WTC11 (cell line): ENCODE results near the gene MACF1. TPM values are rescaled to one million over a fixed set of nuclear protein-coding genes. Genes with fewer than 3 reads are reported as not detected.
A peak's percentile ranks its signal among the peaks of the same experiment; 100 is the strongest.

ENCODE experiments used
- ATAC-seq: fragments of 200-7000 bp; cut with Tn5 transposase; 2 replicates; pipeline ENCODE4 v1.10.0; 2021; ENCODE audit warnings: mild to moderate bottlenecking, moderate library complexity
- CTCF ChIA-PET: fragments of 300-600 bp; sonication (Branson Sonifier 250); formaldehyde crosslinking; loops from one replicate; lab custom pipeline; 2021; ENCODE audit warnings: antibody characterized with exemption; lab: Charles Lee
- POLR2A ChIA-PET: fragments of 350-600 bp; sonication (Branson Sonifier 250); formaldehyde crosslinking; loops from one replicate; lab custom pipeline; 2021; ENCODE audit warnings: antibody characterized with exemption; lab: Charles Lee
- DNase-seq: peaks from one replicate; pipeline ENCODE4 v3.0.0; 2021; ENCODE audit warnings: low spot score
- H3K27ac Mint-ChIP-seq: 2 replicates; pipeline ENCODE4 v1.8.0; 2021; ENCODE audit warnings: mixed read lengths
- H3K27me3 Mint-ChIP-seq: 2 replicates; pipeline ENCODE4 v1.8.0; 2021; ENCODE audit warnings: low read depth, mild to moderate bottlenecking, moderate library complexity, mixed read lengths
- H3K36me3 Mint-ChIP-seq: 2 replicates; pipeline ENCODE4 v1.8.0; 2021; ENCODE audit warnings: mixed read lengths
- H3K4me1 Mint-ChIP-seq: 2 replicates; pipeline ENCODE4 v1.8.0; 2022; ENCODE audit warnings: mixed read lengths
- H3K4me3 Mint-ChIP-seq: 2 replicates; pipeline ENCODE4 v1.8.0; 2021; ENCODE audit warnings: mild to moderate bottlenecking, moderate library complexity, mixed read lengths
- H3K9me3 Mint-ChIP-seq: 2 replicates; pipeline ENCODE4 v1.8.0; 2021; ENCODE audit warnings: mixed read lengths
- ATF6 ChIP-seq: sonication (generic); formaldehyde crosslinking; IDR thresholded peaks from 2 replicates; pipeline ENCODE4 v1.8.1; 2023; ENCODE audit warnings: mild to moderate bottlenecking, missing genetic modification reagents
- CREB1 ChIP-seq: sonication (generic); formaldehyde crosslinking; IDR thresholded peaks from 2 replicates; pipeline ENCODE4 v1.8.0; 2023; ENCODE audit warnings: mild to moderate bottlenecking, missing genetic modification reagents
- ELF4 ChIP-seq: sonication (generic); formaldehyde crosslinking; IDR thresholded peaks from 2 replicates; pipeline ENCODE4 v1.8.1; 2022; ENCODE audit warnings: low read depth, mild to moderate bottlenecking, moderate library complexity, missing genetic modification reagents
- IRF1 ChIP-seq: sonication (generic); formaldehyde crosslinking; IDR thresholded peaks from 2 replicates; pipeline ENCODE4 v1.8.0; 2023; ENCODE audit warnings: missing genetic modification reagents
- JUN ChIP-seq: sonication (generic); formaldehyde crosslinking; IDR thresholded peaks from 2 replicates; pipeline ENCODE4 v1.8.0; 2023; ENCODE audit warnings: mild to moderate bottlenecking, missing genetic modification reagents
- KAT7 ChIP-seq: sonication (generic); formaldehyde crosslinking; IDR thresholded peaks from 2 replicates; pipeline ENCODE4 v1.8.1; 2023; ENCODE audit warnings: missing genetic modification reagents, mild to moderate bottlenecking, borderline replicate concordance
- MXD4 ChIP-seq: fragments of 250-450 bp; sonication (Bioruptor Pico); IDR thresholded peaks from 2 replicates; pipeline ENCODE4 v1.8.0; 2021; ENCODE audit warnings: mild to moderate bottlenecking, moderate library complexity, borderline replicate concordance
- NFE2L1 ChIP-seq: sonication (generic); formaldehyde crosslinking; IDR thresholded peaks from 2 replicates; pipeline ENCODE4 v1.8.1; 2023; ENCODE audit warnings: missing genetic modification reagents
- NR2C2 ChIP-seq: sonication (generic); formaldehyde crosslinking; IDR thresholded peaks from 2 replicates; pipeline ENCODE4 v1.8.0; 2022; ENCODE audit warnings: mild to moderate bottlenecking, missing genetic modification reagents
- TEAD1 ChIP-seq: sonication (generic); formaldehyde crosslinking; IDR thresholded peaks from 2 replicates; pipeline ENCODE4 v1.8.0; 2022; ENCODE audit warnings: mild to moderate bottlenecking, missing genetic modification reagents
- USF1 ChIP-seq: sonication (generic); formaldehyde crosslinking; IDR thresholded peaks from 2 replicates; pipeline ENCODE4 v1.8.0; 2022; ENCODE audit warnings: mild to moderate bottlenecking, missing genetic modification reagents
- ZNF232 ChIP-seq: sonication (generic); formaldehyde crosslinking; IDR thresholded peaks from 2 replicates; pipeline ENCODE4 v1.8.0; 2022; ENCODE audit warnings: mild to moderate bottlenecking, missing genetic modification reagents
- ZNF317 ChIP-seq: sonication (generic); formaldehyde crosslinking; IDR thresholded peaks from 2 replicates; pipeline ENCODE4 v1.8.1; 2023; ENCODE audit warnings: low read depth, mild to moderate bottlenecking, moderate library complexity, missing genetic modification reagents, borderline replicate concordance
- ZNF532 ChIP-seq: fragments of 250-450 bp; sonication (Bioruptor Pico); IDR thresholded peaks from 2 replicates; pipeline ENCODE4 v1.9.0; 2021; ENCODE audit warnings: mild to moderate bottlenecking, borderline replicate concordance
- total RNA-seq: library from RNA; stranded (reverse); gene quantifications from 3 replicates; pipeline ENCODE4 v1.2.3, GENCODE V29; 2021
- TF ChIP-seq, protein P1 (sequence below): sonication (generic); formaldehyde crosslinking; IDR thresholded peaks from 2 replicates; pipeline ENCODE4 v1.8.1; 2023; ENCODE audit warnings: mild to moderate bottlenecking, moderate library complexity, missing genetic modification reagents
- TF ChIP-seq, protein P2 (sequence below): sonication (generic); formaldehyde crosslinking; IDR thresholded peaks from 2 replicates; pipeline ENCODE4 v1.8.1; 2023; ENCODE audit warnings: mild to moderate bottlenecking, missing genetic modification reagents, moderate library complexity
- TF ChIP-seq, protein P3 (sequence below): fragments of 200-600 bp; IDR thresholded peaks from 2 replicates; pipeline ENCODE4 v1.8.0; 2022; ENCODE audit warnings: antibody characterized with exemption

MACF1 gene
- total RNA-seq, 1 experiment from 2014 or later, result 327 TPM

- ChIA-PET CTCF (no interaction called here), POLR2A (no interaction called here)
- peaks cover 68% of the 10 kb centered on the region for H3K36me3 Mint-ChIP-seq
- no peak for DNase-seq
- H3K27me3 Mint-ChIP-seq, result no peaks in the 10 kb centered on the region
- ATAC-seq, result no peak
- no peak for TF ChIP-seq KAT7
- TF ChIP-seq, protein P1, sequence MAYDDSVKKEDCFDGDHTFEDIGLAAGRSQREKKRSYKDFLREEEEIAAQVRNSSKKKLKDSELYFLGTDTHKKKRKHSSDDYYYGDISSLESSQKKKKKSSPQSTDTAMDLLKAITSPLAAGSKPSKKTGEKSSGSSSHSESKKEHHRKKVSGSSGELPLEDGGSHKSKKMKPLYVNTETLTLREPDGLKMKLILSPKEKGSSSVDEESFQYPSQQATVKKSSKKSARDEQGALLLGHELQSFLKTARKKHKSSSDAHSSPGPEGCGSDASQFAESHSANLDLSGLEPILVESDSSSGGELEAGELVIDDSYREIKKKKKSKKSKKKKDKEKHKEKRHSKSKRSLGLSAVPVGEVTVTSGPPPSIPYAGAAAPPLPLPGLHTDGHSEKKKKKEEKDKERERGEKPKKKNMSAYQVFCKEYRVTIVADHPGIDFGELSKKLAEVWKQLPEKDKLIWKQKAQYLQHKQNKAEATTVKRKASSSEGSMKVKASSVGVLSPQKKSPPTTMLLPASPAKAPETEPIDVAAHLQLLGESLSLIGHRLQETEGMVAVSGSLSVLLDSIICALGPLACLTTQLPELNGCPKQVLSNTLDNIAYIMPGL (CRISPR knock-in tag), result no peak
- TF ChIP-seq, protein P2, sequence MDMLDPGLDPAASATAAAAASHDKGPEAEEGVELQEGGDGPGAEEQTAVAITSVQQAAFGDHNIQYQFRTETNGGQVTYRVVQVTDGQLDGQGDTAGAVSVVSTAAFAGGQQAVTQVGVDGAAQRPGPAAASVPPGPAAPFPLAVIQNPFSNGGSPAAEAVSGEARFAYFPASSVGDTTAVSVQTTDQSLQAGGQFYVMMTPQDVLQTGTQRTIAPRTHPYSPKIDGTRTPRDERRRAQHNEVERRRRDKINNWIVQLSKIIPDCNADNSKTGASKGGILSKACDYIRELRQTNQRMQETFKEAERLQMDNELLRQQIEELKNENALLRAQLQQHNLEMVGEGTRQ, result 0 out of 2 replicates have a peak, but pooled peaks have one; percentile 58
- H3K4me1 Mint-ChIP-seq, result peaks cover 20% of the 10 kb centered on the region
- peak overlapping the region; percentile 29 for H3K27ac Mint-ChIP-seq
- no peak overlapping the region for H3K4me3 Mint-ChIP-seq
- no peaks in the 10 kb centered on the region for H3K9me3 Mint-ChIP-seq
Measured at GRCh38 chr1:39344394-39345154, 140.1 kb downstream of the MACF1 start.

GRCh38 chr1:39346872-39347271, 142.4 kb downstream of the MACF1 start:
- H3K9me3 Mint-ChIP-seq, result no peaks in the 10 kb centered on the region
- peak overlapping the region; percentile 95 for H3K27ac Mint-ChIP-seq
- DNase-seq, result no peak
- H3K4me1 Mint-ChIP-seq, result peaks cover 20% of the 10 kb centered on the region
- POLR2A ChIA-PET, result no interaction called here
- TF ChIP-seq, protein P3, sequence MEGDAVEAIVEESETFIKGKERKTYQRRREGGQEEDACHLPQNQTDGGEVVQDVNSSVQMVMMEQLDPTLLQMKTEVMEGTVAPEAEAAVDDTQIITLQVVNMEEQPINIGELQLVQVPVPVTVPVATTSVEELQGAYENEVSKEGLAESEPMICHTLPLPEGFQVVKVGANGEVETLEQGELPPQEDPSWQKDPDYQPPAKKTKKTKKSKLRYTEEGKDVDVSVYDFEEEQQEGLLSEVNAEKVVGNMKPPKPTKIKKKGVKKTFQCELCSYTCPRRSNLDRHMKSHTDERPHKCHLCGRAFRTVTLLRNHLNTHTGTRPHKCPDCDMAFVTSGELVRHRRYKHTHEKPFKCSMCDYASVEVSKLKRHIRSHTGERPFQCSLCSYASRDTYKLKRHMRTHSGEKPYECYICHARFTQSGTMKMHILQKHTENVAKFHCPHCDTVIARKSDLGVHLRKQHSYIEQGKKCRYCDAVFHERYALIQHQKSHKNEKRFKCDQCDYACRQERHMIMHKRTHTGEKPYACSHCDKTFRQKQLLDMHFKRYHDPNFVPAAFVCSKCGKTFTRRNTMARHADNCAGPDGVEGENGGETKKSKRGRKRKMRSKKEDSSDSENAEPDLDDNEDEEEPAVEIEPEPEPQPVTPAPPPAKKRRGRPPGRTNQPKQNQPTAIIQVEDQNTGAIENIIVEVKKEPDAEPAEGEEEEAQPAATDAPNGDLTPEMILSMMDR, result no peak
- no peak for TF ChIP-seq CREB1
- no peak for TF ChIP-seq TEAD1
- no peak for TF ChIP-seq ZNF317 (CRISPR knock-in tag)
- no peak for TF ChIP-seq USF1 (CRISPR knock-in tag)
- TF ChIP-seq IRF1 (CRISPR knock-in tag), result no peak
- no peak for TF ChIP-seq ATF6 (CRISPR knock-in tag)
- no peak for TF ChIP-seq NR2C2 (CRISPR knock-in tag)
- TF ChIP-seq ZNF232, result no peak
- no peak for TF ChIP-seq NFE2L1 (CRISPR knock-in tag)
- TF ChIP-seq JUN (CRISPR knock-in tag), result no peak
- no peak for TF ChIP-seq ZNF532 (CRISPR knock-in tag)
- no peak for TF ChIP-seq ELF4 (CRISPR knock-in tag)
- TF ChIP-seq MXD4 (CRISPR knock-in tag), result no peak
- TF ChIP-seq, all 79 proteins: peak for 0
- Mint-ChIP-seq H3K27me3 (no peaks in the 10 kb centered on the region), H3K36me3 (peaks cover 74% of the 10 kb centered on the region), H3K4me3 (peak overlapping the region; percentile 45)
- CTCF ChIA-PET, result interaction anchor here (1.1 to 1.8 kb wide), 2 partner anchors 31 to 64 kb away, joined by 4 to 9 read pairs; no protein-coding TSS in a partner anchor
- ATAC-seq, result no peak
